Measurements from ENCODE around the gene RIPOR3.

GRCh38 chr20:50615407-50615806, 75.9 kb downstream of the RIPOR3 start:
- TF ChIP-seq CTCF (IDR thresholded peaks at IDR 0.05) (no peak), POLR2A (IDR thresholded peaks at IDR 0.05) (no peak)
